SK-N-SH treated with all-trans-retinoic acid at 6 μM for 48 hours (cell line): Measurements from ENCODE around the gene SH2D6.

Experiments used
- ATAC-seq: fragments of 200-7000 bp; cut with Tn5 transposase; 3 replicates; pipeline ENCODE4 v1.9.1; 2020; ENCODE audit warnings: mild to moderate bottlenecking, moderate library complexity
- ARNTL ChIP-seq: fragments of 450-650 bp; formaldehyde crosslinking; IDR thresholded peaks from 2 replicates; pipeline ENCODE4 v1.5.0; 2020; ENCODE audit warnings: low read depth, mild to moderate bottlenecking, moderate library complexity, borderline replicate concordance
- BACH2 ChIP-seq: fragments of 250-450 bp; sonication (Bioruptor Pico); IDR thresholded peaks from 2 replicates; pipeline ENCODE4 v1.9.0; 2021; ENCODE audit warnings: mild to moderate bottlenecking, borderline replicate concordance
- CREB5 ChIP-seq: fragments of 250-450 bp; sonication (Bioruptor Pico); IDR thresholded peaks from 2 replicates; pipeline ENCODE4 v1.5.1; 2020; ENCODE audit warnings: low read depth, mild to moderate bottlenecking, moderate library complexity
- CSDC2 ChIP-seq: fragments of 250-450 bp; sonication (Bioruptor Pico); IDR thresholded peaks from 2 replicates; pipeline ENCODE4 v1.5.0; 2020; ENCODE audit warnings: mild to moderate bottlenecking, moderate library complexity
- ESRRG ChIP-seq: fragments of 250-450 bp; sonication (Bioruptor Pico); IDR thresholded peaks from 2 replicates; pipeline ENCODE4 v1.6.1; 2021; ENCODE audit warnings: mild to moderate bottlenecking
- GLIS3 ChIP-seq: fragments of 250-450 bp; sonication (Bioruptor Pico); IDR thresholded peaks from 2 replicates; pipeline ENCODE4 v1.5.0; 2020; ENCODE audit warnings: mild to moderate bottlenecking, moderate library complexity
- ISL1 ChIP-seq: fragments of 250-450 bp; sonication (Bioruptor Pico); IDR thresholded peaks from 2 replicates; pipeline ENCODE4 v2.1.2; 2022; ENCODE audit warnings: mild to moderate bottlenecking, moderate library complexity
- OSR1 ChIP-seq: fragments of 250-450 bp; sonication (Bioruptor Pico); IDR thresholded peaks from 2 replicates; pipeline ENCODE4 v1.8.0; 2022; ENCODE audit warnings: moderate library complexity, mild to moderate bottlenecking, inconsistent platforms
- PATZ1 ChIP-seq: fragments of 250-450 bp; sonication (Bioruptor Pico); IDR thresholded peaks from 2 replicates; pipeline ENCODE4 v1.8.0; 2020; ENCODE audit warnings: mild to moderate bottlenecking, moderate library complexity, borderline replicate concordance
- PPARA ChIP-seq: fragments of 250-450 bp; sonication (Bioruptor Pico); IDR thresholded peaks from 2 replicates; pipeline ENCODE4 v1.5.0; 2020; ENCODE audit warnings: mild to moderate bottlenecking, borderline replicate concordance
- RARB ChIP-seq: fragments of 250-450 bp; sonication (Bioruptor Pico); IDR thresholded peaks from 2 replicates; pipeline ENCODE4 v1.8.0; 2021; ENCODE audit warnings: mild to moderate bottlenecking, moderate library complexity
- SNAI2 ChIP-seq: fragments of 250-450 bp; sonication (Bioruptor Pico); IDR thresholded peaks from 2 replicates; pipeline ENCODE4 v1.5.0; 2020; ENCODE audit warnings: mild to moderate bottlenecking, moderate library complexity
- TOX ChIP-seq: fragments of 250-450 bp; sonication (Bioruptor Pico); IDR thresholded peaks from 2 replicates; pipeline ENCODE4 v1.8.0; 2021; ENCODE audit warnings: mild to moderate bottlenecking, moderate library complexity, borderline replicate concordance
- TSHZ2 ChIP-seq: fragments of 250-450 bp; sonication (Bioruptor Pico); IDR thresholded peaks from 2 replicates; pipeline ENCODE4 v1.5.0; 2020; ENCODE audit warnings: mild to moderate bottlenecking, moderate library complexity
- ZC3H10 ChIP-seq: fragments of 250-450 bp; sonication (Bioruptor Pico); IDR thresholded peaks from 2 replicates; pipeline ENCODE4 v1.5.1; 2021; ENCODE audit warnings: mild to moderate bottlenecking, moderate library complexity
- ZFP3 ChIP-seq: fragments of 250-450 bp; sonication (Bioruptor Pico); IDR thresholded peaks from 2 replicates; pipeline ENCODE4 v1.5.0; 2020; ENCODE audit warnings: mild to moderate bottlenecking, moderate library complexity
- ZFP30 ChIP-seq: fragments of 450-650 bp; formaldehyde crosslinking; IDR thresholded peaks from 2 replicates; pipeline ENCODE4 v1.5.0; 2022; ENCODE audit warnings: mild to moderate bottlenecking, moderate library complexity
- ZNF565 ChIP-seq: fragments of 450-650 bp; formaldehyde crosslinking; conservative IDR thresholded peaks from 2 replicates; pipeline ENCODE4 v1.5.0; 2020; ENCODE audit warnings: low read depth, mild to moderate bottlenecking, moderate library complexity
- ZNF70 ChIP-seq: fragments of 450-650 bp; formaldehyde crosslinking; IDR thresholded peaks from 2 replicates; pipeline ENCODE4 v1.5.0; 2020; ENCODE audit warnings: mild to moderate bottlenecking, moderate library complexity
- ZNF8 ChIP-seq: fragments of 450-650 bp; formaldehyde crosslinking; IDR thresholded peaks from 2 replicates; pipeline ENCODE4 v1.5.0; 2020; ENCODE audit warnings: mild to moderate bottlenecking, moderate library complexity
- TF ChIP-seq, protein P1 (sequence below): fragments of 250-450 bp; sonication (Bioruptor Pico); IDR thresholded peaks from 2 replicates; pipeline ENCODE4 v1.8.0; 2021; ENCODE audit warnings: low read depth, mild to moderate bottlenecking, moderate library complexity, borderline replicate concordance
- TF ChIP-seq, protein P2 (sequence below): fragments of 250-450 bp; sonication (Bioruptor Pico); IDR thresholded peaks from 2 replicates; pipeline ENCODE4 v1.5.1; 2021; ENCODE audit warnings: mild to moderate bottlenecking, moderate library complexity

Gene SH2D6

DNA sequence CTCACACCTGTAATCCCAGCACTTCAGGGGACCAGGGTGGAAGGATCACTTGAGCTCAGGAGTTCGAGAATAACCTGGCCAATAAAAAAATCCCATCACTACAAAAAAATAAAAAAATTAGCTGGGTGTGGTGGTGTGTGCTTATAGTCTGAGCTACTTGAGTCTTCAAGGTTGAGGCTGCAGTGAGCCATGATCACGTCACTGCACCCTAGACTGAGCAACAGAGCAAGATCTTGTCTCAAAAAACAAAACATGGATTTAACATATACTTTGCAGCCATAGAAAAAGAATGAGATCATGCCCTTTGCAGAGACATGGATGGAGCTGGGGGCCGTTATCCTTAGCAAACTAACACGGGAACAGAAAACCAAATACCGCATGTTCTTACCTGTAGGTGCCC, 22.2 kb downstream of the SH2D6 start:
- TF ChIP-seq, protein P1, sequence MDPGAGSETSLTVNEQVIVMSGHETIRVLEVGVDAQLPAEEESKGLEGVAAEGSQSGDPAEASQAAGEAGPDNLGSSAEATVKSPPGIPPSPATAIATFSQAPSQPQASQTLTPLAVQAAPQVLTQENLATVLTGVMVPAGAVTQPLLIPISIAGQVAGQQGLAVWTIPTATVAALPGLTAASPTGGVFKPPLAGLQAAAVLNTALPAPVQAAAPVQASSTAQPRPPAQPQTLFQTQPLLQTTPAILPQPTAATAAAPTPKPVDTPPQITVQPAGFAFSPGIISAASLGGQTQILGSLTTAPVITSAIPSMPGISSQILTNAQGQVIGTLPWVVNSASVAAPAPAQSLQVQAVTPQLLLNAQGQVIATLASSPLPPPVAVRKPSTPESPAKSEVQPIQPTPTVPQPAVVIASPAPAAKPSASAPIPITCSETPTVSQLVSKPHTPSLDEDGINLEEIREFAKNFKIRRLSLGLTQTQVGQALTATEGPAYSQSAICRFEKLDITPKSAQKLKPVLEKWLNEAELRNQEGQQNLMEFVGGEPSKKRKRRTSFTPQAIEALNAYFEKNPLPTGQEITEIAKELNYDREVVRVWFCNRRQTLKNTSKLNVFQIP (CRISPR knock-in tag): no peak
- no peak for TF ChIP-seq ISL1
- TF ChIP-seq PPARA: no peak
- TF ChIP-seq PATZ1 (CRISPR knock-in tag): no peak
- no peak for TF ChIP-seq CSDC2
- TF ChIP-seq, all 23 proteins: peak for 0
- no peak for ATAC-seq

DNA sequence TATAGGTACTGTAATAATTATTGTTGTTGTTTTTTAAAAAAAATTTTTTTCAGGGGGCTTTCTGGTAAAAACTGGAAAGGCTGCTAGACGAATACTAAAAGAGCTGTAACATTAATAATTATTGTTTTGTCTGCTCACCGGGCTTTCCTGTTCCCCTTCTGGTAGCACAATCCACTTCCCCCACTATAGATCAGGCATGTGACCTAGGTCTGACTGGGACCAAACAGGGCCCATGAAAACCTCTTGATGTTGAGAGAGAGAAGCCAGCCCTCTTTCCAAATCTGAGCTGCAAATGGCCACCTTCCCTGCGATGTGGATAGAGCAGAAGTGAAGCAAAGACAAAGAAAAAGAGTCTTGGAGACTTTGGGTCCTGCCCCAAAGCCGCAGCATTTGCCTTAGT, 23.4 kb downstream of the SH2D6 start:
- no peak for ATAC-seq
- no peak for TF ChIP-seq ARNTL
- TF ChIP-seq, protein P2, sequence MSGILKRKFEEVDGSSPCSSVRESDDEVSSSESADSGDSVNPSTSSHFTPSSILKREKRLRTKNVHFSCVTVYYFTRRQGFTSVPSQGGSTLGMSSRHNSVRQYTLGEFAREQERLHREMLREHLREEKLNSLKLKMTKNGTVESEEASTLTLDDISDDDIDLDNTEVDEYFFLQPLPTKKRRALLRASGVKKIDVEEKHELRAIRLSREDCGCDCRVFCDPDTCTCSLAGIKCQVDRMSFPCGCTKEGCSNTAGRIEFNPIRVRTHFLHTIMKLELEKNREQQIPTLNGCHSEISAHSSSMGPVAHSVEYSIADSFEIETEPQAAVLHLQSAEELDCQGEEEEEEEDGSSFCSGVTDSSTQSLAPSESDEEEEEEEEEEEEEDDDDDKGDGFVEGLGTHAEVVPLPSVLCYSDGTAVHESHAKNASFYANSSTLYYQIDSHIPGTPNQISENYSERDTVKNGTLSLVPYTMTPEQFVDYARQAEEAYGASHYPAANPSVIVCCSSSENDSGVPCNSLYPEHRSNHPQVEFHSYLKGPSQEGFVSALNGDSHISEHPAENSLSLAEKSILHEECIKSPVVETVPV (CRISPR knock-in tag): no peak
- no peak for TF ChIP-seq GLIS3 (CRISPR knock-in tag)
- no peak for TF ChIP-seq ZNF70
- TF ChIP-seq ZNF8: no peak
- TF ChIP-seq PPARA: no peak
- TF ChIP-seq ZFP30 (CRISPR knock-in tag): no peak
- TF ChIP-seq ZC3H10: no peak
- no peak for TF ChIP-seq CSDC2
- no peak for TF ChIP-seq TOX (CRISPR knock-in tag)
- TF ChIP-seq, protein P1 (CRISPR knock-in tag): no peak
- no peak for TF ChIP-seq CREB5 (CRISPR knock-in tag)
- no peak for TF ChIP-seq SNAI2 (CRISPR knock-in tag)
- no peak for TF ChIP-seq TSHZ2 (CRISPR knock-in tag)
- TF ChIP-seq OSR1 (CRISPR knock-in tag): no peak
- TF ChIP-seq ZNF565 (CRISPR knock-in tag): no peak
- TF ChIP-seq ESRRG (CRISPR knock-in tag): no peak

- TF ChIP-seq ZFP30 (CRISPR knock-in tag): no peak
- no peak for TF ChIP-seq RARB
- TF ChIP-seq TOX (CRISPR knock-in tag): no peak
- no peak for TF ChIP-seq ISL1
- TF ChIP-seq, protein P1 (CRISPR knock-in tag): no peak
- no peak for TF ChIP-seq ZNF565 (CRISPR knock-in tag)
- no peak for TF ChIP-seq BACH2 (CRISPR knock-in tag)
- TF ChIP-seq ZFP3: no peak
- no peak for TF ChIP-seq ARNTL
- peak; percentile 93 for ATAC-seq
Observed at GRCh38 chr2:85444629-85445172, 26.2 kb downstream of the SH2D6 start.
